ENCODE measurements around the gene IRF8.
"Not testable (repeated sequence)": the region's sequence is repeated elsewhere in the genome, so short reads cannot be mapped to it uniquely, and the experiment has no call there.

IRF8 gene, protein sequence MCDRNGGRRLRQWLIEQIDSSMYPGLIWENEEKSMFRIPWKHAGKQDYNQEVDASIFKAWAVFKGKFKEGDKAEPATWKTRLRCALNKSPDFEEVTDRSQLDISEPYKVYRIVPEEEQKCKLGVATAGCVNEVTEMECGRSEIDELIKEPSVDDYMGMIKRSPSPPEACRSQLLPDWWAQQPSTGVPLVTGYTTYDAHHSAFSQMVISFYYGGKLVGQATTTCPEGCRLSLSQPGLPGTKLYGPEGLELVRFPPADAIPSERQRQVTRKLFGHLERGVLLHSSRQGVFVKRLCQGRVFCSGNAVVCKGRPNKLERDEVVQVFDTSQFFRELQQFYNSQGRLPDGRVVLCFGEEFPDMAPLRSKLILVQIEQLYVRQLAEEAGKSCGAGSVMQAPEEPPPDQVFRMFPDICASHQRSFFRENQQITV

GRCh38 chr16:85898521-85899442 lies at the start of gene IRF8:
Gene IRF8, plus strand, starts transcription at chr16:85899162. Its CDS starts 3,854 bp downstream, at chr16:85903016.
- DNase-seq, result no peak

GRCh38 chr16:85849388-85849787 lies 49.6 kb upstream of the IRF8 start:
- DNase-seq, result no peak

- DNase-seq, result no peak
Measured at GRCh38 chr16:85850344-85850880, 48.5 kb upstream of the IRF8 start.

DNA sequence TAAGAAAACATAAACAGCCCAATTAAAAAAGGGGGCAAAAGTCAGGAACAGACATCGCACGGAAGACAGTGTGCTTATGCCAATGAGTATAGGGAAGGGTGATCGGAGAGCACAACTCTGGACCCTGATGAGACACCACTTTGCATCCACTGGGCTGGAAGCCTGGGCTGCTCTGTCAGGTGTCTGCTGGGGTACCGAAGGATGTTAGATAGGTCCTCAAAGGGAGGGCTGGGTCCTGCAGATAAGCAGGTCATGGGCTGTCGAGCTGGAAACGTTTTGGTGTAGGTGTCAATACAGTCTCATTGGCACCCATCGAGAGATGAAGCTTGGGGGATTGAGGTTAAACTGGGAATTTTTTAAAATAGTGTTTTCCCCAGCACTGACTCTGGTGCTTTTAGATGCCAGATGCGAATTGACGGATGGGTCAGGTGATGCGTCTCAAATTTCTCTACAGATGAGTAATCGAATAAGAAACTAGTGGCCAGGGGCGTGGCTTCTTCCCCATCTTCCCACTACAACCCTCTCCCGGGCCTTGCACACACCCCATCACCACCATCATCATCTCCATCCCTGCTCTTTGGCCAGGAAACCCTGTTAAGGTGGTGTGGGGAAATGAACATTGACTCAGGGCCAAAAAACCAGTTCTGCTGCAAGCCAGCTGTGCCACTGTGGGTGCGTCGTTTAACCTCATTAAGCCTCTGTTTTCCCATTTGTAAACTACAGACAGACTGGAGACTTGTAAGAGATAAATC lies 47.8 kb upstream of the IRF8 start:
- DNase-seq, result no peak

DNA sequence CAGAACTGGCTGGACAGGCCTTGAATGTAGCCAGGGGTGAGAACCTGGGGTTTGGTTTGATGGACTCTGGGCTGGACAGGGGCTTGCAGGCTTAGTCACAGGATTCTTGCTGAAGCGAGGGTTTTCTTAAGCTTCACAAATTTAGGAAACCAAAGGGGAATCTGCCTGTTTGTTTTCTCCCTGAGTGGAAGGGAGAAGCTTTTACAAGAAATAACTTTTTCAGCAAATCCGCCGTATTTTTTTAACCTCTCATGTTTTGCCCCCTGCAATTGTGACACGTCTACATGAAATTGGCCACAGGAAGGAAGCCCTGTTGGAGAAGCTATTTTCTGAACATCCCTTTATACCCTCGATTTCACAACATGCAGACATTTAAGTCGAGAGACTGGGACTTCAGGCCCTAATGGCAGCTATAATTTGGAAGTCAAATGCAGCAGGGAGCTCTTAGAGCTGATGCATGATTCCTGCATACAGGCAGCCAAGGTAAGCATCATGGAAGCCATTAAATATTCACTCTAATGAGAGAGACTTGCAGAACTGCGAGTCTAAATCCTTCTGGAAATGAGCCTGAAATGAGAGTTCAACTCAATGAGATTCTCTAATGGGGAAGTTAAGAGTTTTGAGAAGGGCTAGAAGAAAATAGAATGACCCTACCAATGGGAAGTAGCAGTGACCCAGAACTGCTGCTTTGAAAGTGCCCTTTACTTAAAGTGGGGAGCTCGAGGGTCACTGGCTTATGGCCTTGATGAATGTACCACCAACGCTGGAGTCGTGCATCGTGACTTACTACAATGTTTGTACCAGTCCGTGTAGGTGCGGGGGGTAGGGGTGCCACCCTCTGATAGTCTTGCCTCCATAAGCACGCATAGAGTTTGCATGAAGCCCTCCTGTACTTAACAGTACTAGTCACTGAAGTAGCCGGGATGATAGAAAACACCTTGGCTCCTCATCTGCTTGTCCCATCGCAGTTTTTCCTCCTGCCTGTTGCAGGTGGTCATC lies 45.1 kb upstream of the IRF8 start:
- DNase-seq, result no peak

DNA sequence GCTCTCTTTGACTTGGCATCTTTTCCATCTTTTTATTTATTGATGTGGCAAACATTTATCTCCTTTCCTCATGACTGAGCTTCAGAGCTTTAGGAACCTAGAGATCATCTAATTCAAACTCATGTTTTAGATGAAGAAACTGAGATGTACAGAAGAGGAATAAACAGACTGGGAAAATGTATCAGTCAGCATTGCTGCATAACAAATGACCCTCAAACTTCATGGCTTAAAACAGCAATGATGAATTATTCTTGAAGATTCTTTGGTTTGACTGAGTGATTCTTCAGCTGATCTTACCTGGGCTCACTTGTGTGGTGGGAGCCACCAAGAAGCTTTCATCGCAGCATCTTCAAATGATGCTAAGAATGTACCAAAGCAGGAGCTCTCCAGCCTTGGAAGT lies 44.0 kb upstream of the IRF8 start:
- no peak for DNase-seq

GRCh38 chr16:85856079-85856478 lies 42.9 kb upstream of the IRF8 start:
- DNase-seq, result no peak

DNA sequence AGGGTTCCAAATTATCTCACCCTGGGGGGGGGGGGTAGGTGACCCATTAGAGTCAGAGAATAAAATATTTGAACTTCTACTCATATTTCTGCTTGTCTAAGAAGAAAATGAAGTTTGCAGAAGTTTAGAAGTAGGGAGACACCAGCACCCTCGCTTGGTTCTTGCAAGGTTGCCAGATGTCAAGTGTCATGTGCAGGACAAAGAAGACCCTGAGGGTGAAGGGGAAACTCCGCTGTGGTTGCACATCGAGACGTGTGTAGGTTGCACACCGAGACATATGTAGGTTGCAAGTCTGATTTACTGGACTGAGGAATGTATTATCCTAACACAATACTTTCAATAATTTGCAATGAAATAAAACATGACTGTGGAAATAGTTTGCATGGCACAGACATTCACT lies 42.4 kb upstream of the IRF8 start:
- DNase-seq, result no peak

DNA sequence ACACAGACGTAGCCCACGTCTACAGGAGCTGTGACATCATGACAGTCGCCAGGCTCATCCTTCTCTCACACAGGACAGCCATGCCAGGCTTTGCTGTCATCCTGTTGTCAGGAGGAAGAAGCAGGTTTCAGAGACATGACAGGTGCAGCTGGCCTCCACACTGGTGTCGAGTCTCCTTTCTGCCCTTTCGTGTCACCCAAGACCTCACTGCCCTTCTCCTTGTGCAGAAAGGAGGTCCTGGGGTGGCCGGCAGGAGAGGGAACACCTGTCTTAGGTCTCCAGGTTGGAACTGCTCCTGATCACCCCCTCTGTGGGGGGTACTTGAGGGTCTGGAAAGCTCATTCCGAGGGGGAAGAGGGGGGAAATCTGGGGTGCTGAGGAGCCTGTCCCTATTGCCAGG lies 41.6 kb upstream of the IRF8 start:
- no peak for DNase-seq

DNA sequence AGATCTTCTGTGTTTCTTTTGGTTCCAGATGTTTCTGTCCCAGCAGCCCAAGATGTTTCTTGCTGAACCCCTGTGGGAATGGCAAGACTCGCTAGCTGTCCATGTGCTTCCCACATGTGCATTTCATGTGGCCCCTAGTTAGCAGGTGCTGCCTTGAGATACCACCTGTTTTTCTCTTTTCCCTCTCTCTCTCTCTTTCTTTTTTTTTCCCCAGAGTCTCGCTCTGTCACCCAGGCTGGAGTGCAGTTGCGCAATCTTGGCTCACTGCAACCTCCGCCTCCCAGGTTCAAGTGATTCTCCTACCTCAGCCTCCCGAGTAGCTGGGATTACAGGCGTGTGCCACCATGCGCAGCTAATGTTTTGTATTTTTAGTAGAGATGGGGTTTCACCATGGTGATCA lies 40.4 kb upstream of the IRF8 start:
- DNase-seq, result not testable (repeated sequence)

GRCh38 chr16:85858984-85859817 lies 39.8 kb upstream of the IRF8 start:
- DNase-seq, result no peak

- no peak for DNase-seq
Measured at GRCh38 chr16:85859818-85860125, 39.2 kb upstream of the IRF8 start.

DNA sequence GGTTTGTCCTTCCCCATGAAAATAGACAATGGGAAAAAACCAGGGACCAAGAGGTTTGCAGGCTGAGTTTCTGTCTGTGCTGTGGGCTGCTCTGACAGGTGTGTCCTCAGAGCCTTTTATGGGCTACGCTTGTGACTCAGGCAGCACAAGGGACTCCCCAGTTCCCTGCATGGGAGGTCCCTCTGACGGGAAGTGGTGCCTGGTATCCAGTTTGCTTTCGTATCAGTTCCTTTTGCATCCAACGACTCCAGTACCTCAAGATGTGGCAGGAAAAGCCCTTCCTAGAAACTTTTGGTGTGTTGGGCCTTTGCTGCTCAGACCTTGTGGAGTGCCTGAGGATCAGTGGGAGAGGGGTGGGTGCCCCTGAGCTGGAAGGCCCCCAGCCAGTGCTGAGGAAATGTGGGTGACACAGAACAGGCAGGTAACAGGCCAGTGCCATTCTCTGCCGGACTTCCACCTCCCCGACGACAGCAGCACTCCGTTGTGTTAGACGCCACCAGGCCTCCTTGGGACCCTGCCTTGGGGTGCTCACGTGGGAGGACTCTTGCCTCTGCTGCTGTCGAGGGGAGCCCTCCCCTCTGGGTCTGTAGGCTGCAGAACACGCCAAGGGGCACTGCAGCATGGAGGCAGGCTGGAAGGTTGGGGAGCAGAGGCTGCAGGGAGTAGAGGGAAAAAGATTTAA lies 38.4 kb upstream of the IRF8 start:
- DNase-seq, result no peak

GRCh38 chr16:85861095-85861825 lies 37.7 kb upstream of the IRF8 start:
- no peak for DNase-seq

- no peak for DNase-seq
Measured at GRCh38 chr16:85862476-85863383, 36.2 kb upstream of the IRF8 start.

DNA sequence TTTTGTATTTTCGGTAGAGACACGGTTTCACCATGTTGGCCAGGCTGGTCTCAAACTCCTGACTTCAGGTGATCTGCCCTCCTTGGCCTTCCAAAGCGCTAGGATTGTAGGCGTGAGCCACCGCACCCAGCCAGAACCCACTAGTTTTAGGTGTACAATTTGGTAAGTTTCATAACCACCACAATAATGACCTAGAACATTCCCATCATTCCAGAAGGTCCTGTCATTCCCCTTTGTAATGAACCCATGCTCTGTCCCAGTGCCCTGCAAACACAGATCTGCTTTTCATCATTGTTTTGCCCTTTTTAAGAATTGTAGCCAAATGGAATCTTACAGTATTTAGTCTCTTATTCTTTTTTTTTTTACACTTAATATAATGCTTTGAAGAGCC lies 35.6 kb upstream of the IRF8 start:
- DNase-seq, result peak; percentile 14

GRCh38 chr16:85864965-85865364 lies 34.0 kb upstream of the IRF8 start:
- no peak for DNase-seq

DNA sequence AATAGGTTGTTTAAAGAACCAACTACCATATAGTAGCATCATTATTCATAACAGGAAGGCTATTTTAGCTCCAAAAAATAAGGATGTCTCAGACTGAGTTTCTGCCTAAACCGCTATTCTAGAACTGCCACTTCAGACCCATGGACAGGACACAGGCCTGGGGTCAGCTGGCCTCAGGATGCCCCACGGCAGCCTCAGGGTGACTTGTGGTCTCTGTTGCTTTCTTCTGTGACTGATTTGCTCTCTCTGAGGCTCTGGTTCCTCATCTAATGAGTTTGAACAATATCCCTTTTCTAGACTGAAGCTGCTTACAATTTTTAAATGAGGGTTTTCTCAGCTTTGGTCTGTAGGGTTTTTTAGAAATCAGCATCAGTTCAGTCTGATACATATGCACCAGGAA lies 31.8 kb upstream of the IRF8 start:
- no peak for DNase-seq

Measured in NCI-H226 (cell line).